ENCODE results near the gene GKN2.

Gene GKN2

GRCh38 chr2:68970566-68971265 is 18.0 kb upstream of the GKN2 start:
- Histone ChIP-seq H3K4me1 (no peaks in the 10 kb centered on the region), H3K36me3 (no peaks in the 10 kb centered on the region)
- TF ChIP-seq CTCF (IDR thresholded peaks at IDR 0.05; ENCODE audit: low read depth, low read length): no peak

GRCh38 chr2:68969736-68970490 is 17.2 kb upstream of the GKN2 start:
- no peaks in the 10 kb centered on the region for H3K4me1 ChIP-seq
- no peak for DNase-seq
- H3K4me3 ChIP-seq (ENCODE audit: low read depth, low read length): no peak overlapping the region
- H3K27me3 ChIP-seq: no peaks in the 10 kb centered on the region
- no peak for TF ChIP-seq CTCF (IDR thresholded peaks at IDR 0.05; ENCODE audit: low read depth, low read length)
- no peaks in the 10 kb centered on the region for H3K9me3 ChIP-seq
- H3K36me3 ChIP-seq: no peaks in the 10 kb centered on the region

More at GRCh38 chr2:68970566-68971265, 18.0 kb upstream of the GKN2 start:
- H3K27me3 ChIP-seq: peaks cover under 1% of the 10 kb centered on the region; the same call in 1 of the 2 replicates
- DNase-seq: no peak
- H3K4me3 ChIP-seq (ENCODE audit: low read depth, low read length): no peak overlapping the region
- H3K9me3 ChIP-seq: no peaks in the 10 kb centered on the region

GRCh38 chr2:68968221-68968620 is 15.5 kb upstream of the GKN2 start:
- Histone ChIP-seq H3K4me3 (ENCODE audit: low read depth, low read length) (no peak overlapping the region), H3K27me3 (no peaks in the 10 kb centered on the region), H3K9me3 (no peaks in the 10 kb centered on the region), H3K36me3 (no peaks in the 10 kb centered on the region), H3K4me1 (no peaks in the 10 kb centered on the region)
- no peak for TF ChIP-seq CTCF (IDR thresholded peaks at IDR 0.05; ENCODE audit: low read depth, low read length)
- no peak for DNase-seq

GRCh38 chr2:68964282-68964681 is 11.6 kb upstream of the GKN2 start:
- Histone ChIP-seq H3K9me3 (no peaks in the 10 kb centered on the region), H3K36me3 (no peaks in the 10 kb centered on the region), H3K4me1 (no peaks in the 10 kb centered on the region), H3K27me3 (no peaks in the 10 kb centered on the region), H3K4me3 (ENCODE audit: low read depth, low read length) (no peak overlapping the region)
- DNase-seq: no peak
- no peak for TF ChIP-seq CTCF (IDR thresholded peaks at IDR 0.05; ENCODE audit: low read depth, low read length)

- no peak for DNase-seq
- H3K4me1 ChIP-seq: no peaks in the 10 kb centered on the region
Observed at GRCh38 chr2:68961380-68961779, 8.7 kb upstream of the GKN2 start.

More at GRCh38 chr2:68961380-68961779, 8.7 kb upstream of the GKN2 start:
- Histone ChIP-seq H3K36me3 (no peaks in the 10 kb centered on the region), H3K4me3 (ENCODE audit: low read depth, low read length) (no peak overlapping the region), H3K9me3 (no peaks in the 10 kb centered on the region), H3K27me3 (no peaks in the 10 kb centered on the region)
- TF ChIP-seq CTCF (IDR thresholded peaks at IDR 0.05; ENCODE audit: low read depth, low read length): no peak

Measured in BE2C (cell line).